ENCODE measurements around the gene DLEC1. TPM values are rescaled to one million over a fixed set of nuclear protein-coding genes. Genes with fewer than 3 reads are reported as not detected.
"Not testable (repeated sequence)": the region's sequence is repeated elsewhere in the genome, so short reads cannot be mapped to it uniquely, and the experiment has no call there.

DLEC1 gene
- polyA plus RNA-seq, 1 donor = 0.59 TPM

DNA sequence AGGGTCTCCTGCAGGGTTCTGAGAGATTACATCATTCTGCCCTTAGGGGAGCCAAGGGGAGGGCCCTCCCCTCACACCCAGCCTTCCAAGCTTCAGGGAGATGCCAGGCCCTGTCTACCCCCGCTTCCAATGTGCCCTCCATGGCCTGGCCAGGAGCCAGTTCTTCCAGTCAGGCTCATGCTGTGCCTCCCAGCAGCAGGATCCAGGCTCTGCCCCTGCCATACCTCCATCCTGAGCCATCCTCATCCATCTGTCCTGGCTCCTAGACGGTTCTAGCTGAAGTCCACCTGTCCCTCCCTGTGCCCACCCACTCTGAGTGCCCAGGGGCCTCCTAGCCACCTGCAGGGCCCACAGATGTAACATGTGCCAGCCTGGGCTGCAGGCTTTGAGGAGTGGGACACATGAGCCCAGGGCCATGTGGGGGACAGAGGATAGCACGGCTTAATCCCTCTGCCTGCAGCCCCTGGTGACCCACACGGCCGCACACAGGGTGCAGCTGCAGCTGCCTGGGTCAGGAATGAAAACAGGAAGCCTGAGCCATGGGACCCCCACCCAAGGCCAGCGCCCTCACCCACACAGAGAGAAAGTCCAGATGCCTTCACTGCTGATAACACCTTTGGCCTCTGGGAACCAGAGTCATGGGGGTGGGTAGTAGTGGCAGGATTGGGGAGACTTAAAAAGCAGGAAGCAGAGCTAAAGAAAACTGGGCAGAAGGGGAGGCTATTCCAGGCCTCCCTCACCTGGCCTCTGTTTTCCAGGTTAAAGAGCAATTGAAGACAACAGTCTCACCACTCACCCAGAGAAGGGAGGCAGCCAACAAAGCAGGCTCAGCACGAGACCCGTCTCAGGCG lies 21.3 kb upstream of the DLEC1 start:
- no peak for DNase-seq (ENCODE audit: low read depth)

DNA sequence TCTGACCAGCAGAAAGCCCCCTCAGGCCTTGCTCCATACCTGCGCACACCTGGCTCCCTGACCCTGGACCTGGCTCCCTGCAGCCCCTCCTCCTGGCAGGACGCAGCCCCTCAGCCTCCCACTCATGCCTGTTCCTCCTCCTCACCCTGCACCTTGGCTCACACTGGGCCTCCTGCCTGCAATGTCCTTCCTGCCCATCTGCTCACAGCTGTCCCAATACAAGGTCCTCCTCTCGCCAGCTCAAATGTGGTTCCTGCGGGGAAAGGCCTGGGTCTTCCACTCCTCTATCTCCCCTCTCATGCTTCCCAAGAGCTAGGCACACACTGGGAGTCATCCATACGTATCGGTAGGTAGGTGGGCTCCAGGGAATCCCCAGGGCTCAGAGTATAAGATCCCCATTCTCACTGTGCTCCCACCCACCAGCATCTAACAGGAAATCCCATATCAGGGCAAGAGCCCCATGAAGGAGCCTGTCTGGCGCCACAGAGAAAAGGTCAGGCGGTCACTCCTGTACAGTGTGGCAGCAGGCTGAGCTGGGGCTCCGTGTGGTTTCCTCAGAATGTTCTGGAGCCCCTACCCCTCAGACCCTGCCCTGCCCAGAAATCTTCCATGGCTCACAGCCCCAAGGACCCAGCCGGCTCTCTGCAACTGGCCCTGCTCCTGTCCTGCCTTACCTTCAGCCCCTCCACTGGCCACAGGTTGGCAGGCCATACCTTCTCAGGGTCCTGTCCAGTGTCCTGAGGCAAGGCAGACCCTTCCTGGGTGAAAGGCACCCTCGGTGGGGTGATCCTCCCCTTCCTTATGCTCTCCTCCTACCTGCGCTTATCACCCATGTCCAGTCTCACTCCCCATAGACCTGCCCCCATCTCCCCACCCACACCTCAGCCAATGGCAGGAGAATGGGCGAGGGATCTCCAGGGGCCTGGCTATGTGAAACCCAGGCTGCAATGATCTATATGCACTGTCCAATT lies 20.4 kb upstream of the DLEC1 start:
- DNase-seq (ENCODE audit: low read depth) = no peak

- no peak for DNase-seq (ENCODE audit: low read depth)
These were observed 19.2 kb upstream of the DLEC1 start for GRCh38 chr3:38019658-38020341.

GRCh38 chr3:38020342-38020726 lies 18.7 kb upstream of the DLEC1 start:
- no peak for DNase-seq (ENCODE audit: low read depth)

DNA sequence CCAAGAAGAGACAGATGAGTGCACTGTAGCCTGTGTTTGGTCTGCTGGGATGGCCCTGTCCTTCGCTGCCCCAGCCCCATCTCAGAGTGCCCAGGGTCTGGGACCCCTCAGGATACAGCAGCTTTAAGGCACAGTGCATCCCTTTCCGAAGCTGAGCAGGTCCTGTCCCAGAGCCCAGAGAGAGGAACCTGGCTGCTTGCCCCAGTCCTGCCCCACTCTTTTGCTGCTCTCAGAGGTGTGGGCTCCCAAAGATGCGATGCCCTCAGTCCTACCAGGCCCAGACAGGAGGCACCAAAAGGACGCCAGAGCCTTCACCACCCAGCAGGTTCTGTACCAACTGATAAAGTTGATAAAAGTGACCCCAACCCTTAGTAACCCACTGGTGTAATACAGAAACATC lies 17.8 kb upstream of the DLEC1 start:
- no peak for DNase-seq (ENCODE audit: low read depth)

GRCh38 chr3:38022301-38022700 lies 16.7 kb upstream of the DLEC1 start:
- DNase-seq (ENCODE audit: low read depth) = no peak

DNA sequence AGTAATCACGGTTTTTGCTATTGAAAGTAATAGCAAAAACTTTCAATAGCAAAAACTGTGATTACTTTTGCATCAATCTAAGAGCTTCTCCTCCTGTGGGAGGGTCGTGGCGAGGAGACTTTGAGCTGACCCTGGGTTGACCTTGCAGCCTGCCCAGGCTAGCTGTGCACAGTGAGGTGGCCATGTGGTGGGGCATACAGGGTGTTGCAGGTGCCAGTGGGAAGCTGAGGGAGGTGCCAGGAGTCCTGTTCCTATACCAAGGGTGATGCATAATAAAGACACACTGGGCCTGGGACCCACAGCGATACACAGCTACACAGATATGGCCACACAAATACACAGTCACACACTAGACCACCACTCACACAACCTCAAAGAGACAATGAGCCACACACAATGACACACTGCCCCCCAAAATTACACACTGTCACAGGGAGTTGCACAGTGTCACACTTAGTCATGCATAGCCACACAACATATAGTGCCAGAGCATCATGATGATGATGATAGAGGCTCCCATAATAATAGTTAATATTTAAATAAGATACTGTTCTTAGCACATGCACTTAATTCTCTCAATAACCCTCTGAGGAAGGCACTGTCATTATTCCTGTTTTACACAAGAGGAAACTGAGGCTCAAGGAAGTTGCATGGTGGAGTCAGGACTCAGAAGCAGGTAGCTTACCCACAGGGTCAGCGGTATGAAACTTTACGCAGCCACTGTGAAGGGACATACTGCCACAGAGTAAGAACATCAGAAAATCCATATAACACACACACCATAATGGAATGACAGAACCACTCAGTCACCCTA lies 15.9 kb upstream of the DLEC1 start:
- no peak for DNase-seq (ENCODE audit: low read depth)

DNA sequence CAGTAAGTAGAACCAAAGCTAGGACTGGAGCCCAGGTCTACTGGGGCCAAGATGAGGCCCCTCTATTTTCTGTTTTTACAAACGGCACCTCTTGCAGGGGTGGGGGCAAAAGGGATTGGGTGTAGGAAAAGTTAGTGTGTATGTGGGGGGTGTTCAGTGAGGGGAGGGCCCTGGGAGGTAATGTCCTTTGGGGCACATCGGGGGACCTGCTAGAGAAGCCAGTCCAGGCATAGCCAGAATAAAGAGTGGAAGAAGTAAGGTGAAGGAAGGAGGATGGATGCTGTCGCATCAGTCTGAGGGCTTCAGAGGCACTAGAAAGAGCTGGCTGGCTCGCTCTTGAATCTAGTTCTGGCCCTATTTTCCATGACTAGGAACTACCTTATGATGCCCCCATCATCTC lies 12.2 kb upstream of the DLEC1 start:
- no peak for DNase-seq (ENCODE audit: low read depth)

- DNase-seq (ENCODE audit: low read depth) = no peak
These were observed 11.2 kb upstream of the DLEC1 start for GRCh38 chr3:38027466-38028465.

- no peak for DNase-seq (ENCODE audit: low read depth)
These were observed 10.2 kb upstream of the DLEC1 start for GRCh38 chr3:38028621-38029361.

GRCh38 chr3:38029400-38030125 lies 9.4 kb upstream of the DLEC1 start, which contains the start of gene PLCD1:
Gene PLCD1 (minus strand): TSS chr3:38029642. CDS start chr3:38029539, 103 bp downstream.
- peak; percentile 49 for DNase-seq (ENCODE audit: low read depth)

GRCh38 chr3:38030126-38031021 lies 8.6 kb upstream of the DLEC1 start:
- DNase-seq (ENCODE audit: low read depth) = no peak

- no peak for DNase-seq (ENCODE audit: low read depth)
These were observed 7.7 kb upstream of the DLEC1 start for GRCh38 chr3:38031022-38031994.

GRCh38 chr3:38032328-38032865 lies 6.6 kb upstream of the DLEC1 start:
- DNase-seq (ENCODE audit: low read depth) = no peak

DNA sequence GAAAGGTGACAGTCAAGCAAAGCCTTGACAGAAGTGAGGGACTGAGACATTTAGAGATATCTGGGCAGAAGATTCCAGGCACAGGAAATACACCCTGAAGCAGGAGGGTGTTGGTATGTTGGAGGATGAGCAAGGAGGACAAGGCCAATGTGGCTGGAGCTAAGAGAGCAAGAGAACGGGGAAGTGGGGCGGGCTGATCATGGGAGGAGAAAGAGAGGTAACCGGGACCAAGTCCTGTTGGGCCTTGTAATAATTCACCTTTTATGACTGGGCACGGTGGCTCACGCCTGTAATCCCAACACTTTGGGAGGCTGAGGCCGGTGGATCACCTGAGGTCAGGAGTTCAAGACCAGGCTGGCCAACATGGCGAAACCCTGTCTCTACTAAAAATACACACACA lies 5.4 kb upstream of the DLEC1 start:
- DNase-seq (ENCODE audit: low read depth) = not testable (repeated sequence)

- not testable (repeated sequence) for DNase-seq (ENCODE audit: low read depth)
These were observed 4.7 kb upstream of the DLEC1 start for GRCh38 chr3:38034335-38034734.

All from forelimb muscle (tissue), 1 donor.